ENCODE measurements around the gene SCYL1.

SCYL1 gene

GRCh38 chr11:65572356-65573051, 47.6 kb downstream of the SCYL1 start, which contains the start of gene FAM89B:
TSS of gene FAM89B (plus strand) at chr11:65572538. CDS start at chr11:65572670, 132 bp downstream.
- no peak for DNase-seq

GRCh38 chr11:65573391-65574079, 48.7 kb downstream of the SCYL1 start:
- no peak for DNase-seq

GRCh38 chr11:65574109-65574810, 49.4 kb downstream of the SCYL1 start:
- no peak for DNase-seq

GRCh38 chr11:65574811-65575567, 50.1 kb downstream of the SCYL1 start:
- no peak for DNase-seq

GRCh38 chr11:65575568-65576231, 50.8 kb downstream of the SCYL1 start, which contains the start of gene EHBP1L1:
TSS of gene EHBP1L1 (plus strand) at chr11:65576053. CDS start at chr11:65576303, 250 bp downstream.
- DNase-seq: no peak

- no peak for DNase-seq
Observed at GRCh38 chr11:65576232-65576866, 51.5 kb downstream of the SCYL1 start.

GRCh38 chr11:65576867-65577755, 52.2 kb downstream of the SCYL1 start:
- no peak for DNase-seq

GRCh38 chr11:65577756-65578109, 52.9 kb downstream of the SCYL1 start:
- DNase-seq: no peak

- no peak for DNase-seq
Observed at GRCh38 chr11:65578134-65578533, 53.3 kb downstream of the SCYL1 start.

GRCh38 chr11:65578667-65579066, 53.8 kb downstream of the SCYL1 start:
- DNase-seq: no peak

GRCh38 chr11:65579291-65579690, 54.4 kb downstream of the SCYL1 start:
- no peak for DNase-seq

GRCh38 chr11:65580031-65580692, 55.3 kb downstream of the SCYL1 start:
- no peak for DNase-seq

GRCh38 chr11:65580756-65581155, 55.9 kb downstream of the SCYL1 start:
- DNase-seq: no peak

- no peak for DNase-seq
Observed at GRCh38 chr11:65581928-65582327, 57.0 kb downstream of the SCYL1 start.

- no peak for DNase-seq
Observed at GRCh38 chr11:65583589-65583988, 58.7 kb downstream of the SCYL1 start.

GRCh38 chr11:65584106-65584505, 59.2 kb downstream of the SCYL1 start:
- DNase-seq: no peak

GRCh38 chr11:65584723-65585171, 59.9 kb downstream of the SCYL1 start:
- DNase-seq: no peak

- DNase-seq: no peak
Observed at GRCh38 chr11:65585396-65586246, 60.7 kb downstream of the SCYL1 start.

- no peak for DNase-seq
Observed at GRCh38 chr11:65586247-65586630, 61.4 kb downstream of the SCYL1 start.

Data from NCI-H1436 treated with DMSO at 0.1 percent for 48 hours (cell line).